Panc1 (cell line): ENCODE data around the gene PLEKHG2. TPM values are rescaled to one million over a fixed set of nuclear protein-coding genes. Genes with fewer than 3 reads are reported as not detected.

Source experiments
- ATAC-seq: fragments of 200-7000 bp; cut with Tn5 transposase; 2 replicates; pipeline ENCODE4 v1.9.1; 2020; ENCODE audit warnings: mild to moderate bottlenecking, moderate library complexity
- BruUV-seq: library from RNA; stranded (reverse); fragments of 400-500 nt; replicated peaks from 2 replicates; lab custom pipeline; 2021; lab: Mats Ljungman, UMichigan
- CTCF ChIA-PET: fragments of 300-600 bp; sonication (Branson Sonifier 250); formaldehyde crosslinking; loops from one replicate; lab custom pipeline; 2022; ENCODE audit warnings: antibody characterized with exemption; lab: Charles Lee
- POLR2A ChIA-PET: fragments of 300-600 bp; sonication (Branson Sonifier 250); formaldehyde crosslinking; loops from one replicate; lab custom pipeline; 2022; ENCODE audit warnings: antibody characterized with exemption; lab: Charles Lee
- DNase-seq: peaks from one replicate; pipeline ENCODE4 v3.0.0-alpha.2; 2010; ENCODE audit warnings: low read depth, low spot score
- H3K27ac ChIP-seq: 2 replicates; pipeline ENCODE4 v1.5.1; 2011; ENCODE audit warnings: mild to moderate bottlenecking, low read length, inconsistent platforms
- H3K27me3 ChIP-seq: fragments of 200-500 bp; sonication (Bioruptor generic); 2 replicates; pipeline ENCODE4 v1.6.0; 2014; ENCODE audit warnings: low read length, inconsistent platforms; ENCODE audit not compliant: control insufficient read depth, insufficient read depth
- H3K36me3 ChIP-seq: fragments of 200-500 bp; sonication (Bioruptor generic); 2 replicates; pipeline ENCODE4 v1.5.1; 2014; ENCODE audit warnings: inconsistent platforms, mild to moderate bottlenecking, low read length, moderate library complexity; ENCODE audit not compliant: control insufficient read depth, insufficient read depth
- H3K4me1 ChIP-seq: 2 replicates; pipeline ENCODE4 v1.5.1; 2011; ENCODE audit warnings: inconsistent platforms, mild to moderate bottlenecking, low read length, moderate library complexity; ENCODE audit not compliant: control insufficient read depth, insufficient read depth
- H3K4me3 ChIP-seq, 2 experiments: 2 replicates each; pipeline ENCODE4 v1.5.1; 2011 to 2012; ENCODE audit warnings: low read depth in 2 of 2, low read length in 2 of 2, mild to moderate bottlenecking in 2 of 2, inconsistent platforms in 1 of 2, moderate library complexity in 1 of 2
- H3K9me3 ChIP-seq: fragments of 200-500 bp; sonication (Bioruptor generic); 2 replicates; pipeline ENCODE4 v1.5.1; 2014; ENCODE audit warnings: low read depth, mild to moderate bottlenecking, inconsistent platforms, low read length, moderate library complexity; ENCODE audit not compliant: control insufficient read depth, insufficient read depth
- POLR2AphosphoS5 ChIP-seq: IDR thresholded peaks from 2 replicates; pipeline ENCODE4 v1.6.1; 2012; ENCODE audit warnings: mild to moderate bottlenecking, low read depth, low read length, moderate library complexity
- SIN3A ChIP-seq: IDR thresholded peaks from 2 replicates; pipeline ENCODE4 v1.6.1; 2012; ENCODE audit warnings: low read depth, mild to moderate bottlenecking, low read length, moderate library complexity, borderline replicate concordance; ENCODE audit not compliant: insufficient read depth
- TCF7L2 ChIP-seq: IDR thresholded peaks from 2 replicates; pipeline ENCODE4 v1.6.1; 2011; ENCODE audit warnings: mild to moderate bottlenecking, low read depth, low read length, inconsistent platforms
- in situ Hi-C: cut with HindIII; loops from 2 replicates; pipeline ENCODE4 v1.10.0; 2016; ENCODE audit warnings: low sequenced_read_pairs, low pct_unique_long_range_greater_than_20kb
- intact Hi-C: fragments of 100-400 bp; cut with micrococcal nuclease; formaldehyde crosslinking; loops from one replicate; pipeline ENCODE4 v1.10.0; 2022; ENCODE audit not compliant: unreplicated experiment
- total RNA-seq: library from RNA; stranded (reverse); gene quantifications from one replicate; pipeline ENCODE4 v1.2.1, GENCODE V29; 2021; ENCODE audit not compliant: unreplicated experiment
- TF ChIP-seq, protein P1 (sequence below), 2 experiments: IDR thresholded peaks; 2 replicates each; pipeline ENCODE4 v1.6.1; 2011 to 2012; ENCODE audit warnings: low read depth in 2 of 2, control low read depth in 1 of 2, low read length in 1 of 2, mild to moderate bottlenecking in 1 of 2, moderate library complexity in 1 of 2; ENCODE audit not compliant: insufficient read depth in 1 of 2
- TF ChIP-seq, protein P2 (sequence below): fragments of 450-650 bp; IDR thresholded peaks from 2 replicates; pipeline ENCODE4 v1.5.1; 2017; ENCODE audit warnings: mild to moderate bottlenecking

The PLEKHG2 gene
- total RNA-seq, 1 experiment from 2014 or later = 1,988 TPM

DNA sequence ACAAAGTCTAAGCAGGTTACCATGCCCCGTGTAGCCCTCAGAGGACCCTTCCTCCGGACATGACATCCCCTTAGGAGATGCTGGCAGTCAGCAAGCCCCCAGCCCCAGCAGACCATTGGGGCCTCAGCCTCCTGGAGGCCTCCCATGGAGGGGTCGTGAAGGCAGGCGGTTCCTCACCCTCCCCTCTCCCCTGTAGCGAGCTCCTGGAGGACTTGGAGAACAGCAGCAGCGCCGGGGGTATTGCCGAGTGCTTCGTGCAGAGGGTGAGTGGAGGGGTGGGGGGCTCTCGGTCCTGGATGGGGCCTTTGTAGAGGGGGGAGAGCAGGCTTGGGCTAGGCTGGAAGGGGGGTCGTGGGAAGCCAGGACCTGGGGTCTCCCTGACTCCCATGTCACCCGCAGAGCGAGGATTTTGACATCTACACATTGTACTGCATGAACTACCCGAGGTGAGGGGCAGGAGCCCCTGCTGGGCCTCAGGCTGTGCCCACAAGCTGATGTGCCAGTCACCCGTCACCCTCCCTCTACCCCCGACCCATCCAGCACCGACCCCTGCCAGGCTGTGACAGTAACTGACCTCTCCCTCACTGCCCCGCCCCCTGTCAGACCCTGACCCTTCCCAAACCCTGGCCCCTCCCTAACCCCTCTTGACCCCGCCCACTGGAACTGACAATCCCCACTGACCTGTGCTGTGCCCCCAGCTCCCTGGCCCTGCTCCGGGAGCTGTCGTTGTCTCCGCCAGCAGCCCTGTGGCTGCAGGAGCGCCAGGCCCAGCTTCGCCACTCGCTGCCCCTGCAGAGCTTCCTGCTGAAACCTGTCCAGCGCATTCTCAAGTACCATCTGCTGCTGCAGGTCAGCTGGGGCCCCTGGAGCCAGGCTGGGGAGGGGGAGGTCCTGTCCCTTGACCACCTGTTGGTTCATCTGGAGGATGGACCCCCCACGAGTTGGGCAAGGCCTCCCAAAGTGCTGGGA, 4.0 kb downstream of the PLEKHG2 start:
- CTCF ChIA-PET = interaction anchor here (0.6 to 6.8 kb wide), 10 partner anchors 10 to 254 kb away, joined by 3 to 147 read pairs (median 4); partner anchors contain the start of genes RPS16 and SAMD4B
- H3K4me3 ChIP-seq = peak overlapping the region in 1 of 2 experiments; percentile 55; a peak in 2 of 4 replicates
- H3K27me3 ChIP-seq = no peaks in the 10 kb centered on the region
- BruUV-seq = no TSS peak
- POLR2A ChIA-PET = interaction anchor here (0.6 to 8.9 kb wide), 16 partner anchors 8 to 262 kb away, joined by 3 to 230 read pairs (median 7); partner anchors contain the start of genes MED29, PAF1, RPS16 and ZFP36
- in situ Hi-C loops = no loop called here
- intact Hi-C loops = loop anchor here (10.0 kb wide), 1 partner anchor 442 kb away; the partner anchor contains the start of gene FBXO17
- TF ChIP-seq, protein P1, sequence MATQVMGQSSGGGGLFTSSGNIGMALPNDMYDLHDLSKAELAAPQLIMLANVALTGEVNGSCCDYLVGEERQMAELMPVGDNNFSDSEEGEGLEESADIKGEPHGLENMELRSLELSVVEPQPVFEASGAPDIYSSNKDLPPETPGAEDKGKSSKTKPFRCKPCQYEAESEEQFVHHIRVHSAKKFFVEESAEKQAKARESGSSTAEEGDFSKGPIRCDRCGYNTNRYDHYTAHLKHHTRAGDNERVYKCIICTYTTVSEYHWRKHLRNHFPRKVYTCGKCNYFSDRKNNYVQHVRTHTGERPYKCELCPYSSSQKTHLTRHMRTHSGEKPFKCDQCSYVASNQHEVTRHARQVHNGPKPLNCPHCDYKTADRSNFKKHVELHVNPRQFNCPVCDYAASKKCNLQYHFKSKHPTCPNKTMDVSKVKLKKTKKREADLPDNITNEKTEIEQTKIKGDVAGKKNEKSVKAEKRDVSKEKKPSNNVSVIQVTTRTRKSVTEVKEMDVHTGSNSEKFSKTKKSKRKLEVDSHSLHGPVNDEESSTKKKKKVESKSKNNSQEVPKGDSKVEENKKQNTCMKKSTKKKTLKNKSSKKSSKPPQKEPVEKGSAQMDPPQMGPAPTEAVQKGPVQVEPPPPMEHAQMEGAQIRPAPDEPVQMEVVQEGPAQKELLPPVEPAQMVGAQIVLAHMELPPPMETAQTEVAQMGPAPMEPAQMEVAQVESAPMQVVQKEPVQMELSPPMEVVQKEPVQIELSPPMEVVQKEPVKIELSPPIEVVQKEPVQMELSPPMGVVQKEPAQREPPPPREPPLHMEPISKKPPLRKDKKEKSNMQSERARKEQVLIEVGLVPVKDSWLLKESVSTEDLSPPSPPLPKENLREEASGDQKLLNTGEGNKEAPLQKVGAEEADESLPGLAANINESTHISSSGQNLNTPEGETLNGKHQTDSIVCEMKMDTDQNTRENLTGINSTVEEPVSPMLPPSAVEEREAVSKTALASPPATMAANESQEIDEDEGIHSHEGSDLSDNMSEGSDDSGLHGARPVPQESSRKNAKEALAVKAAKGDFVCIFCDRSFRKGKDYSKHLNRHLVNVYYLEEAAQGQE (IDR thresholded peaks at IDR 0.05; ENCODE audit: insufficient read depth in 1 of 2, low read depth in 2 of 2, low read length in 1 of 2) = no peak
- TF ChIP-seq, protein P2, sequence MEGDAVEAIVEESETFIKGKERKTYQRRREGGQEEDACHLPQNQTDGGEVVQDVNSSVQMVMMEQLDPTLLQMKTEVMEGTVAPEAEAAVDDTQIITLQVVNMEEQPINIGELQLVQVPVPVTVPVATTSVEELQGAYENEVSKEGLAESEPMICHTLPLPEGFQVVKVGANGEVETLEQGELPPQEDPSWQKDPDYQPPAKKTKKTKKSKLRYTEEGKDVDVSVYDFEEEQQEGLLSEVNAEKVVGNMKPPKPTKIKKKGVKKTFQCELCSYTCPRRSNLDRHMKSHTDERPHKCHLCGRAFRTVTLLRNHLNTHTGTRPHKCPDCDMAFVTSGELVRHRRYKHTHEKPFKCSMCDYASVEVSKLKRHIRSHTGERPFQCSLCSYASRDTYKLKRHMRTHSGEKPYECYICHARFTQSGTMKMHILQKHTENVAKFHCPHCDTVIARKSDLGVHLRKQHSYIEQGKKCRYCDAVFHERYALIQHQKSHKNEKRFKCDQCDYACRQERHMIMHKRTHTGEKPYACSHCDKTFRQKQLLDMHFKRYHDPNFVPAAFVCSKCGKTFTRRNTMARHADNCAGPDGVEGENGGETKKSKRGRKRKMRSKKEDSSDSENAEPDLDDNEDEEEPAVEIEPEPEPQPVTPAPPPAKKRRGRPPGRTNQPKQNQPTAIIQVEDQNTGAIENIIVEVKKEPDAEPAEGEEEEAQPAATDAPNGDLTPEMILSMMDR = no peak
- TF ChIP-seq TCF7L2 (no peak), POLR2AphosphoS5 (no peak)
- H3K9me3 ChIP-seq = no peaks in the 10 kb centered on the region
- H3K4me1 ChIP-seq = peaks cover 31% of the 10 kb centered on the region
- ATAC-seq (no peak), DNase-seq (no peak)
- H3K27ac ChIP-seq = peak overlapping the region; percentile 92
- peaks cover 50% of the 10 kb centered on the region for H3K36me3 ChIP-seq

DNA sequence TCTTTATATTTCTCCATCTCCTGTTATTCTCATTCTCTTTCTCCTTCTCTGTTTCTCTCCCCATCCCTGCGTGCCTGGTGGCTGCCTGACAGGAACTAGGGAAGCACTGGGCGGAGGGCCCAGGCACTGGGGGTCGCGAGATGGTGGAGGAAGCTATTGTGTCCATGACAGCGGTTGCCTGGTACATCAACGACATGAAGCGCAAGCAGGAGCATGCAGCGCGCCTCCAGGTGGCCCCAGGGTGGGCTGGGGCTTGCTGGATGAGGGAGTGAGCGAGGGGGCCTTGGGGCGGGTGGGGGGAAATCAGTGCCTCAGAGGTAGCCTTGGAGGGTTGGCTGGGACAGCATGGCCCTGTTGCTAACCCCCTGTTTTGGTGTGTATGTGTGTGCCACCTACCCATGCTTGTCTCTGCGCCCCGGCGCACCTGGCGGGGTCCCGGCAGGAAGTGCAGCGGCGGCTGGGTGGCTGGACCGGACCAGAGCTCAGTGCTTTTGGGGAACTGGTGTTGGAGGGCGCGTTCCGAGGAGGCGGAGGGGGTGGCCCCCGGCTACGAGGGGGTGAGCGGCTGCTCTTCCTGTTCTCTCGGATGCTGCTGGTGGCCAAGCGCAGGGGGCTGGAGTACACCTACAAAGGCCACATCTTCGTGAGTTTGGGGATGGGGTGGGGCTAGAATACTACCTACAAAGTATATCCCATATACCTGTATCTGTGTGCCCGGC, 5.2 kb downstream of the PLEKHG2 start:
- no peak for ATAC-seq
- intact Hi-C loops = loop anchor here (10.0 kb wide), 1 partner anchor 443 kb away; the partner anchor contains the start of gene FBXO17
- peaks cover 26% of the 10 kb centered on the region for H3K4me1 ChIP-seq
- H3K4me3 ChIP-seq = no peak overlapping the region
- in situ Hi-C loops = no loop called here
- no peak for DNase-seq
- no peaks in the 10 kb centered on the region for H3K27me3 ChIP-seq
- TF ChIP-seq, protein P1 (IDR thresholded peaks at IDR 0.05; ENCODE audit: insufficient read depth in 1 of 2, low read depth in 2 of 2, low read length in 1 of 2) = no peak
- no peak for TF ChIP-seq POLR2AphosphoS5
- TF ChIP-seq SIN3A = no peak
- TF ChIP-seq, protein P2 = no peak
- TF ChIP-seq TCF7L2 = no peak
- ChIA-PET POLR2A (interaction anchor here (0.6 to 8.9 kb wide), 12 partner anchors 10 to 737 kb away, joined by 3 to 230 read pairs (median 5); partner anchors contain the start of genes MED29, PAF1, RPS16 and SUPT5H), CTCF (interaction anchor here (0.6 to 6.8 kb wide), 8 partner anchors 9 to 85 kb away, joined by 3 to 147 read pairs (median 10); partner anchors contain the start of genes RPS16 and SAMD4B)
- H3K36me3 ChIP-seq = peaks cover 53% of the 10 kb centered on the region
- BruUV-seq = no TSS peak
- H3K27ac ChIP-seq = no peak overlapping the region
- no peaks in the 10 kb centered on the region for H3K9me3 ChIP-seq
